A673 (cell line): ENCODE measurements around the gene PFKFB3.

Experiments used
- CTCF ChIP-seq: fragments of 300-800, 200-600 bp; sonication (generic); conservative IDR thresholded peaks from 2 replicates; pipeline ENCODE4 v1.5.1; 2017; ENCODE audit warnings: low read depth, mild to moderate bottlenecking, antibody characterized with exemption, low read length, moderate library complexity, mixed read lengths
- EZH2 ChIP-seq: fragments of 200-600 bp; sonication (generic); IDR thresholded peaks from 2 replicates; pipeline ENCODE4 v1.6.1; 2017; ENCODE audit warnings: borderline replicate concordance, low read depth, mild to moderate bottlenecking, mixed read lengths, antibody characterized with exemption, low read length; ENCODE audit not compliant: poor library complexity, severe bottlenecking

DNA sequence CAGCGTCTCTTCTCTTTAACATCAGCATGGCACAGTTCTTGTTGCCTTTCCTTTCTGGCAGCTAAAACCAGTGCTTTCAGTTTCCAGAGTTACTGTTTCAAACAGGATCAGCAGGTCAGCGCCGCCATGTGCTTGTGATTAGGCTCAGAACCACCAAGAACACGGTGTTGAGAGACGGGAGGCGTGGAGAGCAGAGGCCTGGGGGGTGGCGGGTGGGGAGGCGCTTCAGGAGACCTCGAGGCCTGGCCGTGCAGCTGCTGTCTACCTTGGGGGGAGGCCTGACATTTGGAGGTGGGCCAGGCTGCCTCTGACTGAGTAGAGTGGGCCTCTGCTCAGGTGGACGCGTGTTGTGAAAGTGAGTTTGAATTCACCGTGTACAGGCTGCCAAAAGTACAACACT is 22.0 kb downstream of the PFKFB3 start:
- TF ChIP-seq EZH2 (no peak), CTCF (no peak)
